Measurements from ENCODE around the gene LY6G5C. TPM values are rescaled to one million over a fixed set of nuclear protein-coding genes. Genes with fewer than 3 reads are reported as not detected.

LY6G5C gene
- total and polyA plus RNA-seq, 2 of the 13 experiments (the other 11 are each of a cell fraction or from before 2014, with no cell fraction given), result 0.33 to 0.55 TPM

GRCh38 chr6:31715022-31715958, 34.4 kb upstream of the LY6G5C start, which contains the start of gene LY6G6D:
Gene LY6G6D, plus strand, starts transcription at chr6:31715348. Its CDS starts 8 bp downstream, at chr6:31715356.
- Histone ChIP-seq H3K4me1 (ENCODE audit: insufficient read depth, low read length) (peaks cover 25% of the 10 kb centered on the region), H3K36me3 (replicated peaks in 1 of 2; ENCODE audit: control insufficient read depth in 1 of 2, insufficient read depth in 2 of 2, low read length in 2 of 2) (no peaks in the 10 kb centered on the region), H2AFZ (ENCODE audit: low read length) (peak within 1 kb of the TSS; percentile 5), H3K79me2 (ENCODE audit: insufficient read depth, low read length) (no peaks in the 10 kb centered on the region), H3K9me3 (ENCODE audit: low read length) (no peaks in the 10 kb centered on the region), H3K4me3 (replicated peaks in 1 of 3; ENCODE audit: insufficient read depth in 1 of 3, low read depth in 2 of 3, low read length in 3 of 3) (no peak within 1 kb of the TSS; a peak in 1 of 6 replicates), H3K4me2 (ENCODE audit: low read depth, low read length) (peak within 1 kb of the TSS; percentile 63), H4K20me1 (ENCODE audit: insufficient read depth, low read length) (no peaks in the 10 kb centered on the region), H3K27me3 (ENCODE audit: control insufficient read depth in 1 of 2, insufficient read depth in 2 of 2, low read length in 2 of 2) (peaks cover 12 to 51% of the 10 kb centered on the region in 2 experiments; a peak in 4 of 5 replicates), H3K9ac (ENCODE audit: insufficient read depth, low read depth, low read length) (no peak within 1 kb of the TSS), H3K27ac (ENCODE audit: extremely low read length, insufficient read depth, low read length) (no peak within 1 kb of the TSS)
- no peak for ATAC-seq
- BruUV-seq (replicated peaks), result no TSS peak
- TF ChIP-seq IRF2 (CRISPR knock-in tag; IDR thresholded peaks at IDR 0.05) (no peak), ZNF225 (CRISPR knock-in tag; IDR thresholded peaks at IDR 0.05) (0 out of 2 replicates have a peak, but pooled peaks have one; percentile 56), HNRNPLL (IDR thresholded peaks at IDR 0.05; ENCODE audit: low read depth, low read length, poor library complexity, severe bottlenecking) (peak; percentile 23), ZFAT (CRISPR knock-in tag; conservative IDR thresholded peaks at IDR 0.05) (no peak), TMF1 (CRISPR knock-in tag; IDR thresholded peaks at IDR 0.05; ENCODE audit: low read depth) (no peak), HOXD1 (CRISPR knock-in tag; IDR thresholded peaks at IDR 0.05) (0 out of 2 replicates have a peak, but pooled peaks have one; percentile 35), ZNF687 (CRISPR knock-in tag; IDR thresholded peaks at IDR 0.05) (peak; percentile 30; the same call in 1 of the 2 replicates)
- no peak for DNase-seq (ENCODE audit: low spot score)
- ChIA-PET POLR2A (interaction anchor here (0.6 to 5.1 kb wide), 12 partner anchors 9 to 187 kb away, joined by 3 to 31 read pairs (median 3); partner anchors contain the start of genes ABHD16A, DDAH2, HSPA1B and VARS1), CTCF (ENCODE audit: low intra/inter-chr PET ratio, low total read pairs) (no interaction called here)
- in situ Hi-C loops (cut with HindIII; ENCODE audit: extremely low pct_ligation_motif_present, low pct_unique_long_range_greater_than_20kb), result no loop called here
- WGBS (ENCODE audit: low lambda C conversion rate), result 43% methylated on average over 9 of the region's 16 CpGs
- FAIRE-seq, result no peak
- intact Hi-C loops (cut with micrococcal nuclease; ENCODE audit: unreplicated experiment), result loop anchor here (5.0 kb wide), 1 partner anchor 33 kb away; the partner anchor contains the start of gene LY6G5C
